ENCODE results near the gene PTX4.

GRCh38 chr16:1472974-1473373 is 15.8 kb downstream of the PTX4 start:
- TF ChIP-seq POLR2A (IDR thresholded peaks at IDR 0.05; ENCODE audit: low read depth, low read length) (no peak), CTCF (IDR thresholded peaks at IDR 0.05; ENCODE audit: extremely low read depth in 1 of 2, insufficient read depth in 1 of 2, low read depth in 1 of 2, low read length in 2 of 2) (no peak), GATA2 (IDR thresholded peaks at IDR 0.05; ENCODE audit: insufficient read depth, insufficient read length, low read depth, low read length) (no peak), EZH2 (IDR thresholded peaks at IDR 0.05; ENCODE audit: borderline replicate concordance, low read depth, low read length, severe bottlenecking) (no peak), JUN (IDR thresholded peaks at IDR 0.05; ENCODE audit: borderline replicate concordance, insufficient read depth, insufficient read length, low read depth) (no peak), MYC (IDR thresholded peaks at IDR 0.05; ENCODE audit: low read depth, low read length) (no peak)

All from endothelial cell of umbilical vein (primary cell).